ENCODE results near the gene MARCHF5. TPM values are rescaled to one million over a fixed set of nuclear protein-coding genes. Genes with fewer than 3 reads are reported as not detected.

MARCHF5 gene
- total and polyA plus RNA-seq, 10 of the 15 experiments (the other 5 are each of a cell fraction or from before 2014, with no cell fraction given): 4.8 to 46.8 (median 19.0) TPM

- TF ChIP-seq REST (IDR thresholded peaks at IDR 0.05; ENCODE audit: low read depth, low read length) (no peak), EZH2 (IDR thresholded peaks at IDR 0.05; ENCODE audit: borderline replicate concordance, control insufficient read depth, low read depth, low read length) (no peak), TCF12 (IDR thresholded peaks at IDR 0.05; ENCODE audit: low read depth, low read length) (no peak), NR2C1 (IDR thresholded peaks at IDR 0.05) (0 out of 2 replicates have a peak, but pooled peaks have one; percentile 19), EGR1 (IDR thresholded peaks at IDR 0.05; ENCODE audit: borderline replicate concordance in 1 of 2, low read depth in 2 of 2, low read length in 2 of 2) (no peak), KDM1A (IDR thresholded peaks at IDR 0.05; ENCODE audit: borderline replicate concordance) (no peak), CUX1 (IDR thresholded peaks at IDR 0.05; ENCODE audit: insufficient replicate concordance, low read depth, low read length) (peak; percentile 66), NR2F1 (conservative IDR thresholded peaks at IDR 0.05) (peak; percentile 95), RELB (IDR thresholded peaks at IDR 0.05; ENCODE audit: low read depth) (no peak; the same call in 1 of the 2 replicates), NKRF (conservative IDR thresholded peaks at IDR 0.05) (no peak), ZBTB40 (IDR thresholded peaks at IDR 0.05; ENCODE audit: borderline replicate concordance) (no peak), HCFC1 (IDR thresholded peaks at IDR 0.05; ENCODE audit: low read length) (no peak)
These were observed 46.2 kb upstream of the MARCHF5 start (continued) for GRCh38 chr10:92244796-92245195.

Data from GM12878 (cell line).